WERI-Rb-1 (cell line): ENCODE data around the gene IMMP2L.

Experiments used
- DNase-seq: peaks from one replicate; pipeline ENCODE4 v3.0.0-alpha.2; 2020
- H3K27ac ChIP-seq: fragments of 250-450 bp; sonication (Bioruptor Pico); 2 replicates; pipeline ENCODE4 v1.5.1; 2020; ENCODE audit warnings: mild to moderate bottlenecking, moderate library complexity
- H3K27me3 ChIP-seq: fragments of 250-450 bp; sonication (Bioruptor Pico); 2 replicates; pipeline ENCODE4 v1.5.1; 2021; ENCODE audit warnings: mild to moderate bottlenecking, low read depth, moderate library complexity; ENCODE audit not compliant: insufficient read depth, severe bottlenecking
- H3K36me3 ChIP-seq: fragments of 250-450 bp; sonication (Bioruptor Pico); 2 replicates; pipeline ENCODE4 v1.5.1; 2020; ENCODE audit warnings: mild to moderate bottlenecking, moderate library complexity
- H3K4me3 ChIP-seq: 2 replicates; pipeline ENCODE4 v1.5.1; 2011; ENCODE audit warnings: low read depth, mild to moderate bottlenecking, control low read depth, low read length
- H3K9me3 ChIP-seq: fragments of 250-450 bp; sonication (Bioruptor Pico); 2 replicates; pipeline ENCODE4 v1.5.1; 2021; ENCODE audit warnings: mild to moderate bottlenecking, moderate library complexity; ENCODE audit not compliant: severe bottlenecking
- CTCF ChIP-seq: IDR thresholded peaks from 2 replicates; pipeline ENCODE4 v1.5.1; 2011; ENCODE audit warnings: low read depth, mild to moderate bottlenecking, control low read depth, inconsistent platforms, low read length

IMMP2L gene

GRCh38 chr7:111339006-111339405, 223.3 kb downstream of the IMMP2L start:
- H3K27ac ChIP-seq, result no peak overlapping the region
- H3K4me3 ChIP-seq, result no peak overlapping the region
- H3K9me3 ChIP-seq, result no peaks in the 10 kb centered on the region
- H3K27me3 ChIP-seq, result no peaks in the 10 kb centered on the region
- DNase-seq, result no peak
- no peaks in the 10 kb centered on the region for H3K36me3 ChIP-seq
- no peak for TF ChIP-seq CTCF

- H3K9me3 ChIP-seq, result no peaks in the 10 kb centered on the region
- no peak for TF ChIP-seq CTCF
- H3K27me3 ChIP-seq, result no peaks in the 10 kb centered on the region
- H3K27ac ChIP-seq, result no peak overlapping the region
- no peak for DNase-seq
- no peaks in the 10 kb centered on the region for H3K36me3 ChIP-seq
- no peak overlapping the region for H3K4me3 ChIP-seq
Observed at GRCh38 chr7:111333010-111333409, 229.3 kb downstream of the IMMP2L start.

GRCh38 chr7:111330235-111330523, 232.1 kb downstream of the IMMP2L start:
- H3K27ac ChIP-seq, result no peak overlapping the region
- H3K4me3 ChIP-seq, result no peak overlapping the region
- no peak for TF ChIP-seq CTCF
- DNase-seq, result no peak
- no peaks in the 10 kb centered on the region for H3K36me3 ChIP-seq
- H3K9me3 ChIP-seq, result no peaks in the 10 kb centered on the region
- H3K27me3 ChIP-seq, result no peaks in the 10 kb centered on the region

- no peak for DNase-seq
- Histone ChIP-seq H3K36me3 (no peaks in the 10 kb centered on the region), H3K27me3 (no peaks in the 10 kb centered on the region), H3K9me3 (no peaks in the 10 kb centered on the region), H3K4me3 (no peak overlapping the region), H3K27ac (no peak overlapping the region)
- no peak for TF ChIP-seq CTCF
Observed at GRCh38 chr7:111329367-111330234, 232.7 kb downstream of the IMMP2L start.

GRCh38 chr7:111328487-111328886, 233.8 kb downstream of the IMMP2L start:
- Histone ChIP-seq H3K9me3 (no peaks in the 10 kb centered on the region), H3K27me3 (no peaks in the 10 kb centered on the region), H3K4me3 (no peak overlapping the region), H3K27ac (no peak overlapping the region), H3K36me3 (no peaks in the 10 kb centered on the region)
- no peak for TF ChIP-seq CTCF
- DNase-seq, result no peak

- no peak overlapping the region for H3K27ac ChIP-seq
- no peaks in the 10 kb centered on the region for H3K9me3 ChIP-seq
- TF ChIP-seq CTCF, result no peak
- DNase-seq, result no peak
- no peaks in the 10 kb centered on the region for H3K27me3 ChIP-seq
- H3K4me3 ChIP-seq, result no peak overlapping the region
- no peaks in the 10 kb centered on the region for H3K36me3 ChIP-seq
Observed at GRCh38 chr7:111324776-111325175, 237.5 kb downstream of the IMMP2L start.
